ENCODE measurements around the gene CHAMP1.

The CHAMP1 gene

GRCh38 chr13:114299604-114300305 is 14.5 kb upstream of the CHAMP1 start:
- Histone ChIP-seq H3K4me2 (ENCODE audit: low read length) (no peak overlapping the region), H3K27ac (ENCODE audit: low read length) (no peak overlapping the region), H3K79me2 (ENCODE audit: low read length) (peaks cover 9% of the 10 kb centered on the region; the same call in 1 of the 2 replicates), H3K27me3 (ENCODE audit: low read depth, low read length) (no peaks in the 10 kb centered on the region), H3K9me3 (ENCODE audit: insufficient read depth, low read length) (no peaks in the 10 kb centered on the region), H2AFZ (ENCODE audit: low read depth, low read length) (no peak overlapping the region), H4K20me1 (ENCODE audit: insufficient read depth, low read length) (no peaks in the 10 kb centered on the region), H3K4me1 (ENCODE audit: low read length) (peaks cover 30% of the 10 kb centered on the region), H3K36me3 (replicated peaks; ENCODE audit: low read depth, low read length) (peaks cover 50% of the 10 kb centered on the region), H3K9ac (ENCODE audit: low read length) (no peak overlapping the region), H3K4me3 (ENCODE audit: low read length) (no peak overlapping the region)
- TF ChIP-seq EZH2phosphoT487 (IDR thresholded peaks at IDR 0.05; ENCODE audit: low read depth) = no peak
- TF ChIP-seq CTCF (IDR thresholded peaks at IDR 0.05; ENCODE audit: low read depth, low read length) = no peak

- Histone ChIP-seq H3K36me3 (replicated peaks; ENCODE audit: low read depth, low read length) (peaks cover 43% of the 10 kb centered on the region), H3K27me3 (ENCODE audit: low read depth, low read length) (no peaks in the 10 kb centered on the region), H4K20me1 (ENCODE audit: insufficient read depth, low read length) (no peaks in the 10 kb centered on the region), H3K27ac (ENCODE audit: low read length) (no peak overlapping the region), H3K79me2 (ENCODE audit: low read length) (no peaks in the 10 kb centered on the region), H3K4me1 (ENCODE audit: low read length) (no peaks in the 10 kb centered on the region), H3K4me3 (ENCODE audit: low read length) (no peak overlapping the region), H3K4me2 (ENCODE audit: low read length) (no peak overlapping the region), H2AFZ (ENCODE audit: low read depth, low read length) (no peak overlapping the region), H3K9me3 (ENCODE audit: insufficient read depth, low read length) (no peaks in the 10 kb centered on the region), H3K9ac (ENCODE audit: low read length) (no peak overlapping the region)
- TF ChIP-seq CTCF (IDR thresholded peaks at IDR 0.05; ENCODE audit: low read depth, low read length) (no peak), EZH2phosphoT487 (IDR thresholded peaks at IDR 0.05; ENCODE audit: low read depth) (no peak)
Observed at GRCh38 chr13:114303700-114304327, 10.5 kb upstream of the CHAMP1 start.

GRCh38 chr13:114304346-114305034 is 9.8 kb upstream of the CHAMP1 start:
- no peak overlapping the region for H2AFZ ChIP-seq (ENCODE audit: low read depth, low read length)
- H3K9me3 ChIP-seq (ENCODE audit: insufficient read depth, low read length) = no peaks in the 10 kb centered on the region
- H3K4me2 ChIP-seq (ENCODE audit: low read length) = no peak overlapping the region
- no peak overlapping the region for H3K9ac ChIP-seq (ENCODE audit: low read length)
- no peaks in the 10 kb centered on the region for H4K20me1 ChIP-seq (ENCODE audit: insufficient read depth, low read length)
- no peak for TF ChIP-seq CTCF (IDR thresholded peaks at IDR 0.05; ENCODE audit: low read depth, low read length)
- no peak for TF ChIP-seq EZH2phosphoT487 (IDR thresholded peaks at IDR 0.05; ENCODE audit: low read depth)
- no peak overlapping the region for H3K27ac ChIP-seq (ENCODE audit: low read length)
- H3K79me2 ChIP-seq (ENCODE audit: low read length) = no peaks in the 10 kb centered on the region
- peaks cover 39% of the 10 kb centered on the region for H3K36me3 ChIP-seq (replicated peaks; ENCODE audit: low read depth, low read length)
- H3K4me1 ChIP-seq (ENCODE audit: low read length) = no peaks in the 10 kb centered on the region
- H3K4me3 ChIP-seq (ENCODE audit: low read length) = no peak overlapping the region
- no peaks in the 10 kb centered on the region for H3K27me3 ChIP-seq (ENCODE audit: low read depth, low read length)

- Histone ChIP-seq H3K36me3 (replicated peaks; ENCODE audit: low read depth, low read length) (peaks cover 19% of the 10 kb centered on the region), H3K27ac (ENCODE audit: low read length) (no peak overlapping the region), H4K20me1 (ENCODE audit: insufficient read depth, low read length) (no peaks in the 10 kb centered on the region), H2AFZ (ENCODE audit: low read depth, low read length) (no peak overlapping the region), H3K27me3 (ENCODE audit: low read depth, low read length) (no peaks in the 10 kb centered on the region), H3K9me3 (ENCODE audit: insufficient read depth, low read length) (no peaks in the 10 kb centered on the region), H3K4me2 (ENCODE audit: low read length) (no peak overlapping the region), H3K4me1 (ENCODE audit: low read length) (peaks cover 25% of the 10 kb centered on the region), H3K9ac (ENCODE audit: low read length) (no peak overlapping the region), H3K79me2 (ENCODE audit: low read length) (peaks cover 6% of the 10 kb centered on the region), H3K4me3 (ENCODE audit: low read length) (no peak overlapping the region)
- TF ChIP-seq CTCF (IDR thresholded peaks at IDR 0.05; ENCODE audit: low read depth, low read length) (no peak), EZH2phosphoT487 (IDR thresholded peaks at IDR 0.05; ENCODE audit: low read depth) (no peak)
Observed at GRCh38 chr13:114309086-114309485, 5.2 kb upstream of the CHAMP1 start.

Measured in OCI-LY3 (cell line).